ENCODE measurements around the gene GALNS. TPM values are rescaled to one million over a fixed set of nuclear protein-coding genes. Genes with fewer than 3 reads are reported as not detected.
A peak's percentile ranks its signal among the peaks of the same experiment; 100 is the strongest.

The GALNS gene
- polyA plus RNA-seq, 1 donor, result 32.2 TPM

- H3K9me3 ChIP-seq (ENCODE audit: control insufficient read depth, low read depth, low read length), result peaks cover 15% of the 10 kb centered on the region
- peaks cover 17% of the 10 kb centered on the region for H3K4me1 ChIP-seq (ENCODE audit: control insufficient read depth, insufficient read depth, low read length)
- H3K27me3 ChIP-seq (ENCODE audit: control insufficient read depth, insufficient read depth, low read length), result peaks cover 14% of the 10 kb centered on the region
- no peak overlapping the region for H3K27ac ChIP-seq (ENCODE audit: low read length)
- no peaks in the 10 kb centered on the region for H3K36me3 ChIP-seq (ENCODE audit: control insufficient read depth, insufficient read depth, low read length)
- WGBS (ENCODE audit: insufficient coverage, low lambda C conversion rate), result no CpG with 5 or more reads among the region's 26 CpGs
- DNase-seq, result peak; percentile 22
- no peak overlapping the region for H3K4me3 ChIP-seq (ENCODE audit: low read length)
Observed at GRCh38 chr16:88882358-88883030, 25.7 kb upstream of the GALNS start.

- no CpG with 5 or more reads among the region's 27 CpGs for WGBS (ENCODE audit: insufficient coverage, low lambda C conversion rate)
- peaks cover 14% of the 10 kb centered on the region for H3K9me3 ChIP-seq (ENCODE audit: control insufficient read depth, low read depth, low read length)
- no peak overlapping the region for H3K4me3 ChIP-seq (ENCODE audit: low read length)
- H3K36me3 ChIP-seq (ENCODE audit: control insufficient read depth, insufficient read depth, low read length), result no peaks in the 10 kb centered on the region
- H3K4me1 ChIP-seq (ENCODE audit: control insufficient read depth, insufficient read depth, low read length), result peaks cover 17% of the 10 kb centered on the region
- H3K27ac ChIP-seq (ENCODE audit: low read length), result no peak overlapping the region
- H3K27me3 ChIP-seq (ENCODE audit: control insufficient read depth, insufficient read depth, low read length), result peaks cover 14% of the 10 kb centered on the region
- no peak for DNase-seq
Observed at GRCh38 chr16:88881675-88882357, 25.1 kb upstream of the GALNS start.

GRCh38 chr16:88881007-88881615 lies 24.4 kb upstream of the GALNS start:
- H3K27ac ChIP-seq (ENCODE audit: low read length), result peak overlapping the region; percentile 33
- H3K4me1 ChIP-seq (ENCODE audit: control insufficient read depth, insufficient read depth, low read length), result peaks cover 17% of the 10 kb centered on the region
- H3K9me3 ChIP-seq (ENCODE audit: control insufficient read depth, low read depth, low read length), result peaks cover 11% of the 10 kb centered on the region
- peak overlapping the region; percentile 21 for H3K4me3 ChIP-seq (ENCODE audit: low read length)
- peaks cover 14% of the 10 kb centered on the region for H3K27me3 ChIP-seq (ENCODE audit: control insufficient read depth, insufficient read depth, low read length)
- H3K36me3 ChIP-seq (ENCODE audit: control insufficient read depth, insufficient read depth, low read length), result no peaks in the 10 kb centered on the region
- no CpG with 5 or more reads among the region's 46 CpGs for WGBS (ENCODE audit: insufficient coverage, low lambda C conversion rate)
- peak in 1 of 2 donors; percentile 64 for DNase-seq

GRCh38 chr16:88880226-88881006 lies 23.7 kb upstream of the GALNS start:
- peaks cover 17% of the 10 kb centered on the region for H3K4me1 ChIP-seq (ENCODE audit: control insufficient read depth, insufficient read depth, low read length)
- peak overlapping the region; percentile 21 for H3K4me3 ChIP-seq (ENCODE audit: low read length)
- peak overlapping the region; percentile 33 for H3K27ac ChIP-seq (ENCODE audit: low read length)
- WGBS (ENCODE audit: insufficient coverage, low lambda C conversion rate), result no CpG with 5 or more reads among the region's 36 CpGs
- H3K27me3 ChIP-seq (ENCODE audit: control insufficient read depth, insufficient read depth, low read length), result peaks cover 14% of the 10 kb centered on the region
- peaks cover 11% of the 10 kb centered on the region for H3K9me3 ChIP-seq (ENCODE audit: control insufficient read depth, low read depth, low read length)
- no peaks in the 10 kb centered on the region for H3K36me3 ChIP-seq (ENCODE audit: control insufficient read depth, insufficient read depth, low read length)
- DNase-seq, result peak in 1 of 2 donors; percentile 30

GRCh38 chr16:88879788-88880055 lies 23.0 kb upstream of the GALNS start:
- no CpG with 5 or more reads among the region's 11 CpGs for WGBS (ENCODE audit: insufficient coverage, low lambda C conversion rate)
- H3K36me3 ChIP-seq (ENCODE audit: control insufficient read depth, insufficient read depth, low read length), result no peaks in the 10 kb centered on the region

GRCh38 chr16:88878967-88879787 lies 22.4 kb upstream of the GALNS start:
- H3K27me3 ChIP-seq (ENCODE audit: control insufficient read depth, insufficient read depth, low read length), result peaks cover 14% of the 10 kb centered on the region
- WGBS (ENCODE audit: insufficient coverage, low lambda C conversion rate), result no CpG with 5 or more reads among the region's 45 CpGs
- no peak for DNase-seq
- no peak overlapping the region for H3K27ac ChIP-seq (ENCODE audit: low read length)
- H3K4me3 ChIP-seq (ENCODE audit: low read length), result no peak overlapping the region
- H3K4me1 ChIP-seq (ENCODE audit: control insufficient read depth, insufficient read depth, low read length), result peaks cover 17% of the 10 kb centered on the region
- H3K9me3 ChIP-seq (ENCODE audit: control insufficient read depth, low read depth, low read length), result peaks cover 15% of the 10 kb centered on the region
- H3K36me3 ChIP-seq (ENCODE audit: control insufficient read depth, insufficient read depth, low read length), result no peaks in the 10 kb centered on the region

More at GRCh38 chr16:88879788-88880055, 23.0 kb upstream of the GALNS start:
- Histone ChIP-seq H3K9me3 (ENCODE audit: control insufficient read depth, low read depth, low read length) (peaks cover 15% of the 10 kb centered on the region), H3K27me3 (ENCODE audit: control insufficient read depth, insufficient read depth, low read length) (peaks cover 14% of the 10 kb centered on the region), H3K27ac (ENCODE audit: low read length) (no peak overlapping the region), H3K4me1 (ENCODE audit: control insufficient read depth, insufficient read depth, low read length) (peaks cover 17% of the 10 kb centered on the region), H3K4me3 (ENCODE audit: low read length) (no peak overlapping the region)
- no peak for DNase-seq

- WGBS (ENCODE audit: insufficient coverage, low lambda C conversion rate), result no CpG with 5 or more reads among the region's 20 CpGs
- no peaks in the 10 kb centered on the region for H3K36me3 ChIP-seq (ENCODE audit: control insufficient read depth, insufficient read depth, low read length)
- DNase-seq, result no peak
- H3K27ac ChIP-seq (ENCODE audit: low read length), result no peak overlapping the region
- H3K4me1 ChIP-seq (ENCODE audit: control insufficient read depth, insufficient read depth, low read length), result peaks cover 17% of the 10 kb centered on the region
- no peak overlapping the region for H3K4me3 ChIP-seq (ENCODE audit: low read length)
- peaks cover 14% of the 10 kb centered on the region for H3K27me3 ChIP-seq (ENCODE audit: control insufficient read depth, insufficient read depth, low read length)
- peaks cover 15% of the 10 kb centered on the region for H3K9me3 ChIP-seq (ENCODE audit: control insufficient read depth, low read depth, low read length)
Observed at GRCh38 chr16:88878356-88878755, 21.6 kb upstream of the GALNS start.

GRCh38 chr16:88877564-88878289 lies 21.0 kb upstream of the GALNS start:
- no peak for DNase-seq
- H3K9me3 ChIP-seq (ENCODE audit: control insufficient read depth, low read depth, low read length), result peaks cover 13% of the 10 kb centered on the region
- H3K36me3 ChIP-seq (ENCODE audit: control insufficient read depth, insufficient read depth, low read length), result no peaks in the 10 kb centered on the region
- no peak overlapping the region for H3K4me3 ChIP-seq (ENCODE audit: low read length)
- no CpG with 5 or more reads among the region's 20 CpGs for WGBS (ENCODE audit: insufficient coverage, low lambda C conversion rate)
- H3K4me1 ChIP-seq (ENCODE audit: control insufficient read depth, insufficient read depth, low read length), result peaks cover 17% of the 10 kb centered on the region
- peaks cover 14% of the 10 kb centered on the region for H3K27me3 ChIP-seq (ENCODE audit: control insufficient read depth, insufficient read depth, low read length)
- H3K27ac ChIP-seq (ENCODE audit: low read length), result no peak overlapping the region

GRCh38 chr16:88876942-88877526 lies 20.3 kb upstream of the GALNS start:
- Histone ChIP-seq H3K27me3 (ENCODE audit: control insufficient read depth, insufficient read depth, low read length) (peaks cover 14% of the 10 kb centered on the region), H3K9me3 (ENCODE audit: control insufficient read depth, low read depth, low read length) (peaks cover 8% of the 10 kb centered on the region), H3K4me1 (ENCODE audit: control insufficient read depth, insufficient read depth, low read length) (peaks cover 17% of the 10 kb centered on the region), H3K4me3 (ENCODE audit: low read length) (no peak overlapping the region), H3K27ac (ENCODE audit: low read length) (no peak overlapping the region), H3K36me3 (ENCODE audit: control insufficient read depth, insufficient read depth, low read length) (no peaks in the 10 kb centered on the region)
- DNase-seq, result no peak
- no CpG with 5 or more reads among the region's 33 CpGs for WGBS (ENCODE audit: insufficient coverage, low lambda C conversion rate)
